ENCODE results near the gene CCDC107.
"Not testable (repeated sequence)": the region's sequence is repeated elsewhere in the genome, so short reads cannot be mapped to it uniquely, and the experiment has no call there.

Gene CCDC107, protein sequence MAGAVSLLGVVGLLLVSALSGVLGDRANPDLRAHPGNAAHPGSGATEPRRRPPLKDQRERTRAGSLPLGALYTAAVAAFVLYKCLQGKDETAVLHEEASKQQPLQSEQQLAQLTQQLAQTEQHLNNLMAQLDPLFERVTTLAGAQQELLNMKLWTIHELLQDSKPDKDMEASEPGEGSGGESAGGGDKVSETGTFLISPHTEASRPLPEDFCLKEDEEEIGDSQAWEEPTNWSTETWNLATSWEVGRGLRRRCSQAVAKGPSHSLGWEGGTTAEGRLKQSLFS

DNA sequence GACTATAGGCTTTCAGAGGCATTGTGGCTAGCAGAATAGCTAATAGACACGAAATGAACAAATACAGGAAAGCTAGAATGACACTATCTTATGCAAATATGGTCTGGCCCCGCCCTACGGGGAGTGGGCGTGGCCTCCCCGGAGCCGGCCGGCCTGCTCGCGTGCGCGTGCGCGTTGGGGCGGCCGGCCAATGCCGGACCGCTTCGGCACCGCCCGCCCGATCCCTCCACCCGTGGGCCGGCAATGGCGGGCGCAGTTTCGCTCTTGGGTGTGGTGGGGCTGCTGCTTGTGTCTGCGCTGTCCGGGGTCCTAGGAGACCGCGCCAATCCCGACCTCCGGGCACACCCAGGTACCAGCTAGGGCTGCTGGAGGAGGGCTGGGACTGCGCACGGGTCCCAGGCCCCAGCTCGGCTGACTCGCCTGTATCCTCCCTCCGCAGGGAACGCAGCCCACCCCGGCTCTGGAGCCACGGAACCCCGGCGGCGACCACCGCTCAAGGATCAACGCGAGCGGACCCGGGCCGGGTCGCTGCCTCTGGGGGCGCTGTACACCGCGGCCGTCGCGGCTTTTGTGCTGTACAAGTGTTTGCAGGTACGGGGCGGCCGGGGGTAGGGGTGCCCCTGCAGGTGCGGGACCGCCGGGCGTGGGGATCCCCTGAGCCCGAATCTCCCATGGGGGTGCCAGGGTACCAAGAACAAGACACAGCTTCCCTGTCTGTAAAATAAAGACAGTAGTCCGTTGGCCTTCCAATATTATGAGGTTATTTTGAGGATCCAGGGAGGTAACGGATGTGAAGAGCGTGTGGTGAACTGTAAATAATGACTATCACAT is at the start of gene CCDC107:
Gene CCDC107 (plus strand): TSS at position 156 of the 831 bp plus-strand sequence. CDS start 88 bp downstream, at position 244.
- DNase-seq: peak; percentile 80

DNA sequence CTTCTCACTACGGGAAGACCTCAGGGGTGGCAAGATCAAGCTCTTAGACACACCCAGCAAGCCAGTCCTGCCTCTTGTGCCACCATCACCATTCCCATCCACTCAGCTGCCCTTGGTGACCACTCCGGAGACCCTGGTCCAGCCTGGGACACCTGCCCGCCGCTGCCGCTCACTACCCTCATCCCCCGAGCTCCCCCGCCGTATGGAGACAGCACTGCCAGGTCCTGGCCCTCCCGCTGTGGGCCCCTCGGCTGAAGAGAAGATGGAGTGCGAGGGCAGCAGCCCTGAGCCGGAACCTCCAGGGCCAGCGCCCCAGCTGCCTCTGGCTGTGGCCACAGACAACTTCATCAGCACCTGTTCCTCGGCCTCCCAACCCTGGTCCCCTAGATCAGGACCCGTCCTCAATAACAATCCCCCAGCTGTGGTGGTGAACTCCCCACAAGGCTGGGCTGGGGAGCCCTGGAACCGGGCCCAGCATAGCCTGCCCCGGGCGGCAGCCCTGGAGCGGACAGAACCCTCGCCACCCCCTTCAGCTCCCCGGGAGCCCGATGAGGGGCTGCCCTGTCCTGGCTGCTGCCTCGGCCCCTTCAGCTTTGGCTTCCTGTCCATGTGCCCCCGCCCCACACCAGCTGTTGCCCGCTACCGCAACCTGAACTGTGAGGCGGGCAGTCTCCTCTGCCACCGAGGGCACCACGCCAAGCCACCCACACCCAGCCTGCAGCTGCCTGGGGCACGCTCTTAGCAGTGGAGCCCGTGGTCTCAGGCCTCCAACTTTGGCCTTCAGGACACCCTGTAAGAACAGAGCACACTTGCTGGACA is 48.9 kb upstream of the CCDC107 start:
- no peak for DNase-seq

DNA sequence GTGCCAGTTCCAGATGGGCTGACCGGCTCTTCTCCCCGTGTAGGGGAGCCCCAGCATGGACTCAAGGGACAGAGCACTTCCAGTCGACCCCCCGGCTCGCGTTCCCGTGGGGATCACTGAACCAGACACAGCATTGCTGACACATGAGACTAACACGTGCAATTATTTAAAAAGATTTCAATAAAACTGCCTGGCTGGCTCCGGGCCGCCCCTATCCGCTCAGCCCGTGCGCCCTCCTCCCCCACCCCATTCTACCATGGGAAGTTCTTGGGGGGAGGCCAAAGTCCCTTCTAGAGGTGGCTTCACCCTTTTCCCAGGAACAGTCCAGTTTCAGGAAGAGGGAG is 48.3 kb upstream of the CCDC107 start:
- DNase-seq: no peak

DNA sequence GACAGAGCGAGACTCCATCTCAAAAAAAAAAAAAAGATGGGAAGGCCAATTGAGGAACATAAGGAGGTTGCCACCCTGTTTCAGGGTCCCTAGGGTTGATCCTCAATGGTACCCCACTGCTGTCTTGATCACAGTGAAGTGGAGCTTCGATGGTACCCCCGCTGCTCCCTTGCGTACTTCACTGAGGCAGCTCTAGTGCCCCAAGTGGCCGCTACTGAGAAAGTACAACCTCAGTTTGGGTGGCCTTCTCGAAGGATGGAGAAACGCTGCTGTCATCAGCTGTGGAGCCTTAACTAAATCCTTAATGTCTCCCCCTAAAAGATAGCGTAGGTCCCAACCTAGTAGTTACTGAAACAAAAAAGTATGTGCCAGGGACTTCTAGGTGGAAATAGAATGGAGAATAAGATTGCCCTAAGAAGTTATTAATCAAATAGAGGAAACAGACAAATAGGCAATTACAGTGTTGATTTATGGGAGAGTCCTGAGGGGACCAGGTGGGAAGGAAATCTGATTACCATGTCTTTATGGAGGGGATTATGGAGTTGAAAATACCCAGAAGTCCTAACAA is 46.8 kb upstream of the CCDC107 start:
- peak; percentile 59 for DNase-seq

DNA sequence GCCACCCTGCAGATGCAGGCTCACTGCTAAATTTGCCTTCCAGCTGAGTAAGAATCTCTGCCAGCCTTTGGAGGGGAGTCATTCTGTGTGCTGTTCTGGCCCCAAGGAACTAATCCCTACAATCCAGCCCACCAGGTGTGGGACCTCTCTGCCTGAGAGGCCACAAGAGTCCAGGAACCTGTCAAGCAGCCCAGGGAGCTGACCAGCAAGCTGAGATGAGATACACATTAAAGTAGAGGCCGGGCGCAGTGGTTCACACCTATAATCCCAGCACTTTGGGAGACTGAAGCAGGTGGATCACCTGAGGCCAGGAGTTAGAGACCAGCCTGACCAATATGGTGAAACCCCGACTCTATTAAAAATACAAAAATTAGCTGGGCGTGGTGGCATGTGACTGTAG is 46.0 kb upstream of the CCDC107 start:
- not testable (repeated sequence) for DNase-seq

DNA sequence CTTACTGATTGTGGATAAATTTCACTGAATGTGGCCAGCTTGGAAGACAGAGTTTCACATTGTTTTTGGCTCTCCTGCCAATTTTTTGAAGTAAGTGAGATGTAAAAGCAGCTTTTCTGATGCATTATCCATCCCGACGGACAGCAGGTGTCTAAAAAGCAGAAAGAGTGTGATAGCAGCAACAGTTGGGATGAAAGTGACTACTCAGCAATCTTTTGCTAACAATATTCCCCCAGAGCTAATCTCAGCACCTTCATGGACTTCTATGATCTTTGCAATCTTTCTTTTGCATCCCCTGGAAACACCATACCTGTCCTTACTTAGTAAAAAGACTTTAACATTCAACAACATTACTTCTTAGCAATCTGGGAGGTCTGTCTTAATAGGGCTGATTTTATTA is 45.2 kb upstream of the CCDC107 start:
- no peak for DNase-seq

DNA sequence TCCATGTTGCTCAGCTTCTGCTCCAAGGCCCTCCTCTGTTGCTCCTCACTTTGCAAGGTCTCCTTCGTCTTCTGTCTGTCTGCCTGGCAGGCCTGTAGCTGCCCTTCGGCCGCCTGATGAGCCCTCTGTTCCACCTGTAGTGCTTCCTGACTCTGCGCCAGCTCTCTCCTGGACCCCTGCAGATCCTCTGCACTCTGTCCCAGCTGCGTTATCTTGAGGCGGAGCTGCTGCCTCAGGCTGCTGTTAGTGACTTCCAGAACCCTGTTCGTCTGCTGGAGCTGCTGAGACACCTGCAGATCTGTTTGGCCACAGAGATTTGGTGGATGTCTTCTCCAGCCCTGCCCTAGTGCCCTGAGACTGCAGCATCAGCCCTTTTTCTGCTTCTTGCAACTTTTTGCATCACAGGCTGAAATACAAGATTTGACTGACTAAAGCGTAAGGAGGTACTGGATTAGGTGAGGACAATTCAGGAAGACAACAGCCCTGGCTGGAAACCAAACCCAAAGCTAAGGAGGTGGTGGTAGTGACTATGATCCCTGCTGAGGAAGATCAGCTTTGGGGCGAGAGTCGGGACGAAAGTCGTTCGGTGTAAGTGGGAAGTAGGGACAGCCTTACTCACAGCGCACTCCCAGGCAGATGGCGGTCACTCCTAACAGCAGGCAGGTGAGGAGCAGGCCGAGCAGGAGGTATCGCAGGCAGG is 42.0 kb upstream of the CCDC107 start:
- DNase-seq: no peak

DNA sequence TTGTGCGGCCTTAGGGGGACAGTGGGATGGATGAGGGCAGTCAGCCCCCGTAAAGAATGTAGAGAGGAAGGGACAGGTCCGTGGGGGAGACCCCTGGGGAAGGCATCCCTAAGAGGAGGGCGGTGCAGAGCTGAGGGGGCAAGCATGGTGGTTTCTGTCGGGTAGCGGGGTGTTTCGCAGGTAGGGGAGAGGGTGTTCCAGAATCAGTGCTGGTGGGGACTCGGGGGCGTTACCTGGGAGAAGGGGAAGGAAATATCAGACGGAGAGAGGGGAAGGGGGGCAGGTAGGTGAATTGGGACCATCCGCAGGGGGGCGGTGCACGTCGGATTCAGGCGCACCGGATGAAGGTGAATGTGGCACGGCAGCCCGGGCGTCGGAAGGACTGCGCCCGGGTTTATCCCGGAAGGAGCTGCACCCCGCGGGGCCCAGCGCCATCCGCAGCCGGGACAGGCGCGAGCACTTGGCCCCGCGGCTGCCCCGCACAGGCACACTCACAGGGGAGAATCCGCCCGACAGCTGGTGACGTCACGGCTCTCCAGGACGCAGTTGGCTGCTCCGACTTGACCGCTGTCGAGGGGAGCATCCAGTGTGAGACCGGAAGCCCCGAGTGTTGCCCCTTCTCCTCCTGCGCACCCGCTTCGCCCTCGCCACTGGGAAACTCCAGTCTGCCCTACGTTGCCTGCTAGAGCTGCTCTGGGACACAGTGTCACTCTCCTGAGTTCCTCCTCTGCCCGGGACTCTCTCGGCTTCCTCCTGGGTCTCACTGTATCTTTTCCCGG is 41.2 kb upstream of the CCDC107 start:
- DNase-seq: peak; percentile 60

DNA sequence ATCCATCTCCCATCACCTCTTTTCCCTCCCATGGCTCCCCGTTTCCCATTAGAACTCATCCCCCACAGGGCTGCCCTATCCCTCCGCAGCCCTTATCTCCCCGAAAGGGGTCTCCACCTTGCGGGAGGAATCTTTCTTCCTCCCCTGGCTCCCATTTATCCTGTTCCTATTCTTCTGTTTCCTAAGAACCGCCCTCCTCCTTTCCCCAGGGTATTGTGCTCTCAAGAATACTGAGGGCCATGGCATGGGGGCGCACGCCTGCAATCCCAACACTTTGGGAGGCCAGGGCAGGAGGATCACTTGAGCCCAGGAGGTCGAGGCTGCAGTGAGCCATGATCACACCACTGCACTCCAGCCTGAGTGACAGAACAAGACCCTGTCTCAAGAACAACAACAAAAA is 40.5 kb upstream of the CCDC107 start:
- DNase-seq: no peak

DNA sequence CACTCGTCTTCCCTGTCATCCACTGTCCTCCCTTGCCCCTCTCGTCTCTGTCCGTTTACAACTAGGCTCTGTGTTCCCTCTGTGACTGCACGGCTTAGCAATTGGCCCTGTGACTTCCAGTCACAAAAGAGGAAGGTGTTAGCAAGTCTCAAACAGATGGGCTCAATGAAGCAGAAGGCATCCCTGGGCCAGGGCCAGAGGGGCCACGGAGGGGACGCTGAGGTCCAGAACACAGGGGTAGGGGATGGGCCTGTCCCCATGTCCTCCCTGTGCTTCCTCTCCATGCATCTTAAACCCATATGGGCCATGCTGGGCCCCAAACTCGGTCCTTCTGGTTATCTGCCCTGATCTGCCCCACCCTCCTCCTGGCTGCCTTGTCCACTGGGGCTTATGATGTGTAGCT is 39.8 kb upstream of the CCDC107 start, which contains the start of gene CD72:
Gene CD72 (minus strand): TSS at position 89 of the 403 bp plus-strand sequence. CDS start 110 bp downstream, outside the sequence.
- no peak for DNase-seq

DNA sequence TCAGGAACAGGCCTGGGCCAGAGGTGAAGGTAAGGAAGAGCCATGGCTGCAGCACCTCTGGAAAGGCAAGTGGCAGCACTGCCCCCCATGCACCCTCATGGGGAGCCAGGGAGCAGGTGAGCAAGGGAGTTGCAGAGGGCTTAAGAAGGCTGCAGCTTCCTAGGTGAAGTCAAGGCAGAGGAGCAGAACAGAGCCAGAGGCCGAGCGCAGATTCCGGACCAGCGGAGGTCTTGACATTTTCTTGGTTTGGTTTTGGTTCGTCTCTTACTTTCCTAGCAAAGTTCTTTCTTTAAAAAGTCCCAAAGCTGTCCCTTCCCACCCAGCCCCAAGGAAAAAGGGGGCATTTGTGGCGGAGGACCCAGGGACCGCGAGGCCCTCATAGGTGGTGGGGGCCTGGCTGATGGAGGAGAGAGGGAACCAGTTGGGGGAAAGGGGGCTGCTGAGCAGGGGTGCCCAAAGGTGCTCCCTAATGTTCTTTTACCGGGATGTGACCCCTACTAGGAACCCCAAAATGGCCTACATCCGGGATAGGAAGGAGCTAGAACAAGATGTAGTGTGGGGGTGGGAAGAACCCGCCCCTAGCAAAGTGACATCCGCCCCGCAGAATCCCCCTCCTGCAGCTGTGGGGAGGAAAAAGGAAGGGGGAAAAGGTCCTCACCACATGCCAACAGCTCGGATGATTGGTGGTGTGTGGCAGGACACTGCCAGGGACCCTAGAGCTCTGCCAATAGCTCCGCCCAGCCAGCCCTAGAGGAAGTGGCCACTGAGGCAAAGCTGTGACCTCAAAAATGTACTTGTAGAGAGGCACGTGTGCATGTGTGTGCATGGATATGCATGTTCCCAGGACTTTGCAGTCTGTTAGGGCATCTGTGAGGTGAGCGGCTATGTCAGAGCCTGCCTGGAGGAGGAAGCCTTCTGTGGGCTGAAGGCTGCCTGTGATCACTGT is 39.0 kb upstream of the CCDC107 start:
- DNase-seq: peak; percentile 30

DNA sequence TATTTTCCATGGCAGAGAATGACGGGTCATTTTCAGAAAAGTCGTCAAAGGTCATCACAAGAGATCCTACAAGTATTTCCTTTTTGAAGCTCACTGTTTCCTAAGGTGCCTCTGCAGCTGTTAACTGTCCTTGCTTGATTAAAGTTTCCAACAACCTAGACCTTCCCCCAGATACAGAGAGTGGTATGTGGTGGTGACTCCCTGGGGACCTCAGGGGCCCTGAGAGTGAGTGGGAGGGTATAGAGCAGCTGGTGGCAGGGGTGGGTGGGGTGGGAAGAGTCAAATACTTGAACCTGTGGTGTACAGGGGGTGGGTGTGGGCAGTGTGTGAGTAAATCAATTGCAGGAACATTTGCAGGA is 38.3 kb upstream of the CCDC107 start:
- no peak for DNase-seq

DNA sequence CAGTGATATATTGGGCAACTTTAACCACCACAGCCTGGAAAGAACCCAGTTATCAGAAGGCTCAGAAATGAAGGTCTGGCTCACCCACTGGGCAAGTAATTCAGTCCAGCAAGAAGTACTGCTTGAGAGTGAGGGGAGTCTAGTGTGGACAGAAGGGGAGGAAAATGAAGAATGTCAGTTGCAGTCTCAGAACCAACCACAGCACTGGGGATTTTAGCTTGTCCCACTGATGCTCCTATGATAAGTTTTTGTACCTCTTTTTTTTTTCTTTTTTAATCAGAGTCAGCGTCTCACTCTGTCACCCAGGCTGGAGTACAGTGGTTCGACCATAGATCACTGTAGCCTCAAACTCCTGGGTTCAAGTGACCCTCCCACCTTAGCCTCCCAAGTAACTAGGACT is 30.5 kb upstream of the CCDC107 start:
- no peak for DNase-seq

DNA sequence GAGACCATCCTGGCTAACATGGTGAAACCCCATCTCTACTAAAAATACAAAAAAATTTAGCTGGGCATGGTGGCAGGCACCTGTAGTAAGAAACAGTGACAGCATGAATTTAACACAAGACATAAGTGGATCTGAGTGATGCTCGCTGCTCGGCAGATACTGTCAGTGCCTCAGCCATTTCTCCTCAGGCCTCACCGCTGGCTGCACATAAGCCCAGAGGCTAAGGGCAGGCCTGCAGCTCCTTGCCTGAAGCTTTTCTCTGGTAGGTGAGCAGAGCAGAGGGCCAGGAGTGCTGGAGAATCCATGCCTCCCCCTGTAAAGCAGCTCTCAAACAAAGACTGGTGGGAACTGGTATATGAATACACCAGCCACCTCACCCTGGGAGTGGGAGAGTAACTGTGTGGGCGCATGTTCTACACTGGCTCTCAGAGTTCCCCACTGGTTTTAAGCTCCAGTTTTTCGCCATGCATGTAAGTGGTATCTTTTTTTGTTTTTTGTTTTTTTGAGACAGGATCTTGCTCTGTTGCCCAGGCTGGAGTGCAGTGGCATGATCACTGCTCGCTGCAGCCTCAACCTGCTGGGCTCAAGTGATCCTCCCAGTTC is 29.6 kb upstream of the CCDC107 start:
- no peak for DNase-seq

DNA sequence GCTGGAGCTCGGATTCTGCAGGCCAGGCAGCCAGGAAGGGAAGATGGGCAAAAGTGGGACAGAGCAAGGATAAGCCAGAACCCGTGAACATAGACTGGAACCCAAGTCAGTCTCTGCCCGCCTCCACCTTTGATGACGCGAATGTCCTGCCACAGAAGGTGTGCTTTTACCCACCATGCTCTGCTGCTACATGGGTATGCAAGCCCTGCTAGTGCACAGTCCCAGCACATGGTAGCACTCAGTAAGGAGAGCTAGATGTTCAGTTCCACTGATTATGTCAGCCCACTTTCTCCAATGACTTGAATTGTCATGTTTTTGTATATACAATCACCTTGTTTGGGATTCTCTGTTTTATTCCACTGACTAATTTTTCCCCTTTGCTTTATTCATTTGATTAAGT is 28.5 kb upstream of the CCDC107 start:
- no peak for DNase-seq

DNA sequence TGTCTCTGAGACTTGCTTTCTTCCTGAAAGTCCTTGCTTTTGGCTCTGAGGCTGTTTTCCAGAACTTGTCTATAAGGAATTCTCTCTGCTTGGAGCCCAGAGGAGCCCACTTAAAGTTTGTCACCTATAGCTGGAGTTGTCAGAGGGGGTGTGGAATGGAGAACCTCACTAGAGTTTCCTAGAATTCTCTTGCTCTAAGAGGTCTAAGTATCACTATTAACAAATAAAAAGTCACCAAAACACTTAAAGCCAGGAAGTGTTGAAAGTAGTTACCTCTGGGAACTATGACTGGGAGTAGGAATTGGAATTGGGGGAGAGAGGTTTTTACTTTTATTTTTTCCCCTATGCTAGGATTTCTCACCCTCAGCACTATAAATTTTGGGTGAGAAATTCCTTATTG is 22.4 kb upstream of the CCDC107 start:
- DNase-seq: no peak

DNA sequence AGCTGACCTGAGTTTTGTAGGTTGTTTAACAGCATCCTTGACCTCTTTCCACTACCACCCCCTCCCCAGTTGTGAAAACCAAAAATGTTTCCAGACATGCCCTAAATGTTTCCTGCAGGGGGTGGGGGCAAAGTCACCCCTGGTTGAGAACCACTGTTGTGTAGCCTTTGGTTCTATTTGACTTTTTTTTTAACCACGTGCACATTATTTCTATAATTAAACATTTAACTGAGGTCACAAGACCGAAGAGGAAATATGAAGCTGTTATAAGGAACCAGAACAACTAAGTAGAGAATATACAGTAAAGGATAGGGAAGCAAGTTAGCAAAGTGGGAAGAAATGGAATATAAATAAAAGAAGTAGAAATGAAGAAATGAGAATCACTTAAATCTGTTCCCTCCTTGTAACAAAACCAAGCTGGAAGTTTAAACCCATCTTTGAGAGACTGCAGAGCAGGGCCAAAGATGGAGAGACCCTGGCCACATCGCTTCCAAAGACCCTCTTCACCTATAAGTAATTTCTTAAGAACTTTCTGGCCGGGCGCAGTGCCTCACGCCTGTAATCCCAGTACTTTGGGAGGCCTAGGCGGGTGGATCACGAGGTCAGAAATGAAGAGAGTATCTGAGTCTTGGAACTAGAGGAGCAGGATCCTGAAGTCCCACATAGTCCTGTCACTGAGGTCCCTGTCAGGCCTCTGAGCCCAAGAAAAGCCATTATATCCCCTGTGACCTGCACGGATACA is 21.8 kb upstream of the CCDC107 start:
- DNase-seq: no peak

DNA sequence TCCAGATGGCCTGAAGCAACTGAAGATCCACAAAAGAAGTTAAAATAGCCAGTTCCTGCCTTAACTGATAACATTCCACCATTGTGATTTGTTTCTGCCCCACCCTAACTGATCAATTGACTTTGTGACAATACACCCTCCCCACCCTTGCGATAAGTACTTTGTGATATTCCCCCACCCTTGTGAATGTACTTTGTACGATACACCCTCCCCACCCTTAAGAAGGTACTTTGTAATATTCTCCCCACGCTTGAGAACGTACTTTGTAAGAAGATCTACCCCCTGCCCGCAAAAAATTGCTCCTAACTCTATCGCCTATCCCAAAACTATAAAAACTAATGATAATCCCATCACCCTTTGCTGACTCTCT is 21.2 kb upstream of the CCDC107 start:
- DNase-seq: not testable (repeated sequence)

DNA sequence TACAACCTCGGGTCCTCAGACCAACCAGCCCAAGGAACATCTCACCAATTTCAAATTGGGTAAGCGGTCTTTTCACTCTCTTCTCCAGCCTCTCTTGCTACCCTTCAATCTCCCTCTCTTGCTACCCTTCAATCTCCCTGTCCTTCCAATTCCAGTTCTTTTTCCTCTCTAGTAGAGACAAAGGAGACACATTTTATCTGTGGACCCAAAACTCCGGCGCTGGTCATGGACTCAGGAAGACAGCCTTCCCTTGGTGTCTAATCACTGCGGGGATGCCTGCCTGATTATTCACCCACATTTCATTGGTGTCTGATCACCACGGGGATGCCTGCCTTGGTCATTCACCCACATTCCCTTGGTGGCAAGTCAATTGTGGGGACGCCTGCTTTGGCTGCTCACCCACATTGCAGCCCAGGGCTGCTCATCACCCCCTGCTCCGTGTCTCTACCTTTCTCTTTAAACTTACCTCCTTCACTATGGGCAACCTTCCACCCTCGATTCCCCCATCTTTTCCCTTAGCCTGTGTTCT is 20.6 kb upstream of the CCDC107 start:
- DNase-seq: not testable (repeated sequence)
